ENCODE results near the gene KLHL10. TPM values are rescaled to one million over a fixed set of nuclear protein-coding genes. Genes with fewer than 3 reads are reported as not detected.

KLHL10 gene
- total and polyA plus RNA-seq, 4 donors, result 0.03 to 0.17 (median 0.07) TPM; not detected in 1

- H3K4me1 ChIP-seq (ENCODE audit: control insufficient read depth in 4 of 4, insufficient read depth in 4 of 4, low read length in 3 of 4), result peaks cover 5 to 18% (median 10%) of the 10 kb centered on the region in 4 donors
- DNase-seq (ENCODE audit: low spot score), result no peak
- H3K9me3 ChIP-seq (ENCODE audit: control insufficient read depth in 4 of 4, low read length in 3 of 4), result no peaks in the 10 kb centered on the region
- WGBS, result 88% methylated on average over 9 of the region's 9 CpGs
- TF ChIP-seq RXRA (IDR thresholded peaks at IDR 0.05), result no peak
- H3K4me3 ChIP-seq (ENCODE audit: low read depth in 1 of 3, low read length in 3 of 3), result no peak overlapping the region
- H3K36me3 ChIP-seq (ENCODE audit: control insufficient read depth in 4 of 4, insufficient read depth in 3 of 4, low read depth in 1 of 4, low read length in 3 of 4), result no peaks in the 10 kb centered on the region
- H3K27me3 ChIP-seq (ENCODE audit: control insufficient read depth in 4 of 4, insufficient read depth in 4 of 4, low read length in 3 of 4), result no peaks in the 10 kb centered on the region
- H3K9ac ChIP-seq (ENCODE audit: low read depth in 1 of 2, low read length in 2 of 2), result no peak overlapping the region
- no peak overlapping the region for H3K27ac ChIP-seq (ENCODE audit: low read depth in 1 of 2, low read length in 2 of 2)
Observed at GRCh38 chr17:41813699-41814124, 23.9 kb upstream of the KLHL10 start.

DNA sequence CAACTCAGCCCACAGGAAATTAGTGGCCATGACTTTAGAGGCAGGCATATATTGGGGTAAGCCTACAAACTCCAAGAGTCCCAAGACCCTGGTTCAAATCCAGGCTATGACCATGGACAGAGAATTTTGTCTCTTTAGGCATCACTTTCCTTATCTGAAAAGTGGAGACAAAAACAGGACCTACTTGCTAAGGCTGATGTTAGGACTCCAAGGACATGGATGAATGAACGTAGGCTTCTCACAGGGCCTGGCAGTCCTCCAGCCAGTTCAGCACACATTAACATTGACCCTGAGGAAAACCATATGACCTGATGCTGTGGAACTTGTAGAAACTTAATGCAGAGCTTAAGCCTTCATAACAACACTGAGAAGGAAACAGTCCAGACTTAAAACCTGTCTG, 23.4 kb upstream of the KLHL10 start:
- Histone ChIP-seq H3K36me3 (ENCODE audit: control insufficient read depth in 4 of 4, insufficient read depth in 3 of 4, low read depth in 1 of 4, low read length in 3 of 4) (no peaks in the 10 kb centered on the region), H3K9ac (ENCODE audit: low read depth in 1 of 2, low read length in 2 of 2) (no peak overlapping the region), H3K27ac (ENCODE audit: low read depth in 1 of 2, low read length in 2 of 2) (no peak overlapping the region), H3K4me3 (ENCODE audit: low read depth in 1 of 3, low read length in 3 of 3) (no peak overlapping the region), H3K4me1 (ENCODE audit: control insufficient read depth in 4 of 4, insufficient read depth in 4 of 4, low read length in 3 of 4) (peaks cover 5 to 18% (median 10%) of the 10 kb centered on the region in 4 donors), H3K27me3 (ENCODE audit: control insufficient read depth in 4 of 4, insufficient read depth in 4 of 4, low read length in 3 of 4) (no peaks in the 10 kb centered on the region), H3K9me3 (ENCODE audit: control insufficient read depth in 4 of 4, low read length in 3 of 4) (no peaks in the 10 kb centered on the region)
- DNase-seq (ENCODE audit: low spot score), result no peak
- 67% methylated on average over 1 of the region's 1 CpG for WGBS
- TF ChIP-seq NR2F2 (IDR thresholded peaks at IDR 0.05) (no peak), FOXA2 (IDR thresholded peaks at IDR 0.05) (no peak), SP1 (IDR thresholded peaks at IDR 0.05) (no peak), JUND (IDR thresholded peaks at IDR 0.05) (no peak), GABPA (IDR thresholded peaks at IDR 0.05 in 1 of 2, conservative IDR thresholded peaks at IDR 0.05 in 1 of 2) (no peak), TAF1 (conservative IDR thresholded peaks at IDR 0.05) (no peak), ATF3 (IDR thresholded peaks at IDR 0.05) (no peak), YY1 (IDR thresholded peaks at IDR 0.05) (no peak), RAD21 (IDR thresholded peaks at IDR 0.05) (no peak), FOXA1 (IDR thresholded peaks at IDR 0.05) (no peak), HNF4G (IDR thresholded peaks at IDR 0.05) (no peak), EGR1 (IDR thresholded peaks at IDR 0.05; ENCODE audit: low read depth in 2 of 2) (no peak), RXRA (IDR thresholded peaks at IDR 0.05) (no peak), HNF4A (conservative IDR thresholded peaks at IDR 0.05) (no peak)
- TF ChIP-seq, protein P1, sequence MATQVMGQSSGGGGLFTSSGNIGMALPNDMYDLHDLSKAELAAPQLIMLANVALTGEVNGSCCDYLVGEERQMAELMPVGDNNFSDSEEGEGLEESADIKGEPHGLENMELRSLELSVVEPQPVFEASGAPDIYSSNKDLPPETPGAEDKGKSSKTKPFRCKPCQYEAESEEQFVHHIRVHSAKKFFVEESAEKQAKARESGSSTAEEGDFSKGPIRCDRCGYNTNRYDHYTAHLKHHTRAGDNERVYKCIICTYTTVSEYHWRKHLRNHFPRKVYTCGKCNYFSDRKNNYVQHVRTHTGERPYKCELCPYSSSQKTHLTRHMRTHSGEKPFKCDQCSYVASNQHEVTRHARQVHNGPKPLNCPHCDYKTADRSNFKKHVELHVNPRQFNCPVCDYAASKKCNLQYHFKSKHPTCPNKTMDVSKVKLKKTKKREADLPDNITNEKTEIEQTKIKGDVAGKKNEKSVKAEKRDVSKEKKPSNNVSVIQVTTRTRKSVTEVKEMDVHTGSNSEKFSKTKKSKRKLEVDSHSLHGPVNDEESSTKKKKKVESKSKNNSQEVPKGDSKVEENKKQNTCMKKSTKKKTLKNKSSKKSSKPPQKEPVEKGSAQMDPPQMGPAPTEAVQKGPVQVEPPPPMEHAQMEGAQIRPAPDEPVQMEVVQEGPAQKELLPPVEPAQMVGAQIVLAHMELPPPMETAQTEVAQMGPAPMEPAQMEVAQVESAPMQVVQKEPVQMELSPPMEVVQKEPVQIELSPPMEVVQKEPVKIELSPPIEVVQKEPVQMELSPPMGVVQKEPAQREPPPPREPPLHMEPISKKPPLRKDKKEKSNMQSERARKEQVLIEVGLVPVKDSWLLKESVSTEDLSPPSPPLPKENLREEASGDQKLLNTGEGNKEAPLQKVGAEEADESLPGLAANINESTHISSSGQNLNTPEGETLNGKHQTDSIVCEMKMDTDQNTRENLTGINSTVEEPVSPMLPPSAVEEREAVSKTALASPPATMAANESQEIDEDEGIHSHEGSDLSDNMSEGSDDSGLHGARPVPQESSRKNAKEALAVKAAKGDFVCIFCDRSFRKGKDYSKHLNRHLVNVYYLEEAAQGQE (IDR thresholded peaks at IDR 0.05), result no peak
- TF ChIP-seq, protein P2, sequence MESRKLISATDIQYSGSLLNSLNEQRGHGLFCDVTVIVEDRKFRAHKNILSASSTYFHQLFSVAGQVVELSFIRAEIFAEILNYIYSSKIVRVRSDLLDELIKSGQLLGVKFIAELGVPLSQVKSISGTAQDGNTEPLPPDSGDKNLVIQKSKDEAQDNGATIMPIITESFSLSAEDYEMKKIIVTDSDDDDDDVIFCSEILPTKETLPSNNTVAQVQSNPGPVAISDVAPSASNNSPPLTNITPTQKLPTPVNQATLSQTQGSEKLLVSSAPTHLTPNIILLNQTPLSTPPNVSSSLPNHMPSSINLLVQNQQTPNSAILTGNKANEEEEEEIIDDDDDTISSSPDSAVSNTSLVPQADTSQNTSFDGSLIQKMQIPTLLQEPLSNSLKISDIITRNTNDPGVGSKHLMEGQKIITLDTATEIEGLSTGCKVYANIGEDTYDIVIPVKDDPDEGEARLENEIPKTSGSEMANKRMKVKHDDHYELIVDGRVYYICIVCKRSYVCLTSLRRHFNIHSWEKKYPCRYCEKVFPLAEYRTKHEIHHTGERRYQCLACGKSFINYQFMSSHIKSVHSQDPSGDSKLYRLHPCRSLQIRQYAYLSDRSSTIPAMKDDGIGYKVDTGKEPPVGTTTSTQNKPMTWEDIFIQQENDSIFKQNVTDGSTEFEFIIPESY (IDR thresholded peaks at IDR 0.05), result no peak

Data from liver (tissue), 9 donors.